ENCODE data around the gene UCMA.

Gene UCMA

GRCh38 chr10:13184730-13185514, 49.3 kb downstream of the UCMA start:
- DNase-seq (ENCODE audit: low spot score): no peak

DNA sequence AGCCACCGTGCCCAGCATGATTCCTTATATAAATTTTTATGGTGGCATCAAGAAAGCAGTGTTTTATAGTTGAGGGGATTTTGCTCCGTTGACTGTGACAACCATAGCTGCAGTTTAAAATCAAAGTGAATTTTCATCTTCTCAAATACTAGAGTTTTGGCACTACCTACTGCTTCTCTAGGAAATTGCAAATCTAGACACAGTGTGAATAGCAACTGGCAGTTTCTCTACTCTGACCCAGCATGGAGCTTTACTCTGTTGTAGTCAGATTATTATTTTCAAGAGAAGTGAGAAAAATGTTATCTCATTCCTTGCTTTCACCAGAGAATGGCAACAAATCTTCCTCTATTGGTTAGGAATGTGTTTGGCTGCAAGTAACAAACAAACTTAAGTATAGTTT, 49.9 kb downstream of the UCMA start:
- no peak for DNase-seq (ENCODE audit: low spot score)

DNA sequence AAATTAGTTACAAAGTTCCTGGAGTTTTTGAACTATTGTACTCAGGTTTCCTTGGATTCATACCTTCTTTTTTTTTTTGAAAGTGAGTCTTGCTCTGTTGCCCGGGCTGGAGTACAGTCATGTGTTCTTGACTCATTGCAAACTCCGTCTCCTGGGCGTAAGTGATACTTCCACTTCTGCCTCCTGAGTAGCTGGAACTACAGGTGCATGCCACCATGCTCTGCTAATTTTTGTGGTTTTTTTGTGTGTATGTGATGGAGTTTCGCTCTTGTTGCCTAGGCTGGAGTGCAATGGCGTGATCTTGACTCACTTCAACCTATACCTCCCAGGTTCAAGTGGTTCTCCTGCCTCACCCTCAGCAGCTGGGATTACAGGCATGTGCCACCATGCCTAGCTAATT, 50.5 kb downstream of the UCMA start:
- DNase-seq (ENCODE audit: low spot score): no peak

- no peak for DNase-seq (ENCODE audit: low spot score)
These were observed 51.8 kb downstream of the UCMA start for GRCh38 chr10:13182424-13182823.

DNA sequence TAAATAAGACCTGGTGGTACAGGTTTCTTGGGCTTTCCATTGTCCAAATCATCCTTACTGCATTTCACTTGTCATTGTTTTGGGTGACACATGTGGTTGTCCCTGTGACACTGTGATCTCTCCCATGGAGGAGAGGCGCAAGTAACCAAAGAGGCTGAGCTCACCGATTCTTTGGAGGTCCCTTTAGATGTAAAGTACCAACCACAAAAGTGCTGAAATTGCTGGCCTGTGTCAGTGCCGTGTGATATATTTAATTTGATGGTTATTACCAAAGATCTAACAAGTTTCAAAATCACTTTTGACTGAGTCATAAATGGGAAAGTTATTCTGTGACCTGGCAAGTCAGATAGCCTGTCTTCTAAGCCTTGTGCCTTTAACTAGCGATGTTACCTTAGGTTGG, 53.4 kb downstream of the UCMA start:
- no peak for DNase-seq (ENCODE audit: low spot score)

- no peak for DNase-seq (ENCODE audit: low spot score)
These were observed 60.6 kb downstream of the UCMA start for GRCh38 chr10:13173616-13174015.
